Thymus (tissue), 11 donors: ENCODE results near the gene GRM5. TPM values are rescaled to one million over a fixed set of nuclear protein-coding genes. Genes with fewer than 3 reads are reported as not detected.
A peak's percentile ranks its signal among the peaks of the same experiment; 100 is the strongest.

Experiments used
- DNase-seq, 9 donors: peaks; one replicate each; pipeline ENCODE4 v3.0.0-alpha.2; 2013; ENCODE audit warnings: low spot score in 9 of 9, low read depth in 6 of 9, missing footprints in 1 of 9
- H3K27ac ChIP-seq, 2 donors: one replicate each; pipeline ENCODE4 v1.5.1; 2013; ENCODE audit warnings: control low read depth in 1 of 2, low read depth in 1 of 2, low read length in 1 of 2, mild to moderate bottlenecking in 1 of 2, moderate library complexity in 1 of 2
- H3K27me3 ChIP-seq, 2 donors: one replicate each; pipeline ENCODE4 v1.5.1; 2013; ENCODE audit warnings: low read length in 1 of 2; ENCODE audit not compliant: control insufficient read depth in 2 of 2, insufficient read depth in 1 of 2
- H3K36me3 ChIP-seq, 2 donors: one replicate each; pipeline ENCODE4 v1.5.1; 2013; ENCODE audit warnings: low read length in 1 of 2, mild to moderate bottlenecking in 1 of 2, moderate library complexity in 1 of 2; ENCODE audit not compliant: control insufficient read depth in 2 of 2, insufficient read depth in 2 of 2
- H3K4me1 ChIP-seq, 2 donors: one replicate each; pipeline ENCODE4 v1.5.1; 2013; ENCODE audit warnings: low read length in 2 of 2; ENCODE audit not compliant: control insufficient read depth in 2 of 2, insufficient read depth in 2 of 2
- H3K4me3 ChIP-seq, 2 donors: one replicate each; pipeline ENCODE4 v1.5.1; 2013; ENCODE audit warnings: low read length in 2 of 2, control low read depth in 1 of 2, mild to moderate bottlenecking in 1 of 2
- H3K9me3 ChIP-seq, 2 donors: one replicate each; pipeline ENCODE4 v1.5.1; 2013; ENCODE audit warnings: low read length in 1 of 2, mild to moderate bottlenecking in 1 of 2; ENCODE audit not compliant: control insufficient read depth in 2 of 2, insufficient read depth in 1 of 2
- WGBS: extraction: QIAGEN DNeasy Blood & Tissue Kit; methylation state at CpG from one replicate; pipeline ENCODE4 v1.1.7; 2013; 5-methylcytosine and 5-hydroxymethylcytosine counted together
- polyA plus RNA-seq: library from polyadenylated mRNA; stranded (reverse); fragments of 200-250 nt; gene quantifications from one replicate; pipeline ENCODE4 v1.2.3, GENCODE V29; 2013
- total RNA-seq: library from RNA; stranded (reverse); fragments of 120-200 nt; gene quantifications from one replicate; pipeline ENCODE4 v1.2.4, GENCODE V29; 2013
- donor health status: healthy.

Gene GRM5
- total and polyA plus RNA-seq, 2 donors, result 0.05 TPM

GRCh38 chr11:88709567-88709966 is 356.2 kb downstream of the GRM5 start:
- Histone ChIP-seq H3K4me3 (no peak overlapping the region), H3K27me3 (no peaks in the 10 kb centered on the region), H3K9me3 (no peaks in the 10 kb centered on the region), H3K36me3 (no peaks in the 10 kb centered on the region), H3K27ac (no peak overlapping the region), H3K4me1 (no peaks in the 10 kb centered on the region)
- WGBS, result 70% methylated on average over 1 of the region's 1 CpG
- DNase-seq, result no peak

- H3K27ac ChIP-seq, result no peak overlapping the region
- WGBS, result 89% methylated on average over 1 of the region's 1 CpG
- no peaks in the 10 kb centered on the region for H3K4me1 ChIP-seq
- no peaks in the 10 kb centered on the region for H3K9me3 ChIP-seq
- DNase-seq, result peak in 1 of 9 donors; percentile 8
- no peaks in the 10 kb centered on the region for H3K36me3 ChIP-seq
- H3K4me3 ChIP-seq, result no peak overlapping the region
- H3K27me3 ChIP-seq, result no peaks in the 10 kb centered on the region
Observed at GRCh38 chr11:88704485-88704884, 361.3 kb downstream of the GRM5 start.

GRCh38 chr11:88701816-88702215 is 364.0 kb downstream of the GRM5 start:
- H3K4me1 ChIP-seq, result no peaks in the 10 kb centered on the region
- WGBS, result over 99% methylated on average over 2 of the region's 2 CpGs
- no peaks in the 10 kb centered on the region for H3K27me3 ChIP-seq
- H3K27ac ChIP-seq, result no peak overlapping the region
- no peaks in the 10 kb centered on the region for H3K36me3 ChIP-seq
- no peak for DNase-seq
- H3K4me3 ChIP-seq, result no peak overlapping the region
- no peaks in the 10 kb centered on the region for H3K9me3 ChIP-seq

- WGBS, result 94% methylated on average over 3 of the region's 3 CpGs
- Histone ChIP-seq H3K4me1 (no peaks in the 10 kb centered on the region), H3K27ac (no peak overlapping the region)
Observed at GRCh38 chr11:88697139-88697538, 368.6 kb downstream of the GRM5 start.

GRCh38 chr11:88695689-88696414 is 369.9 kb downstream of the GRM5 start:
- WGBS, result 77% methylated on average over 11 of the region's 11 CpGs

More at GRCh38 chr11:88697139-88697538, 368.6 kb downstream of the GRM5 start:
- Histone ChIP-seq H3K4me3 (no peak overlapping the region), H3K27me3 (no peaks in the 10 kb centered on the region), H3K36me3 (no peaks in the 10 kb centered on the region), H3K9me3 (no peaks in the 10 kb centered on the region)
- DNase-seq, result no peak

GRCh38 chr11:88692306-88693086 is 373.3 kb downstream of the GRM5 start:
- no peaks in the 10 kb centered on the region for H3K27me3 ChIP-seq
- no peak for DNase-seq
- H3K27ac ChIP-seq, result no peak overlapping the region
- no peaks in the 10 kb centered on the region for H3K9me3 ChIP-seq
- 72% methylated on average over 4 of the region's 4 CpGs for WGBS
- no peak overlapping the region for H3K4me3 ChIP-seq
- H3K36me3 ChIP-seq, result no peaks in the 10 kb centered on the region
- H3K4me1 ChIP-seq, result no peaks in the 10 kb centered on the region

More at GRCh38 chr11:88695689-88696414, 369.9 kb downstream of the GRM5 start:
- DNase-seq, result no peak
- Histone ChIP-seq H3K36me3 (no peaks in the 10 kb centered on the region), H3K4me1 (no peaks in the 10 kb centered on the region), H3K27me3 (no peaks in the 10 kb centered on the region), H3K9me3 (no peaks in the 10 kb centered on the region), H3K27ac (no peak overlapping the region), H3K4me3 (no peak overlapping the region)

- Histone ChIP-seq H3K27ac (no peak overlapping the region), H3K4me1 (no peaks in the 10 kb centered on the region), H3K4me3 (no peak overlapping the region), H3K9me3 (no peaks in the 10 kb centered on the region), H3K36me3 (no peaks in the 10 kb centered on the region), H3K27me3 (no peaks in the 10 kb centered on the region)
- WGBS, result 83% methylated on average over 6 of the region's 6 CpGs
- peak in 4 of 9 donors; percentile 2 to 39 (median 14) for DNase-seq
Observed at GRCh38 chr11:88689548-88690240, 376.1 kb downstream of the GRM5 start.

GRCh38 chr11:88683024-88683423 is 382.8 kb downstream of the GRM5 start:
- DNase-seq, result no peak
- Histone ChIP-seq H3K36me3 (no peaks in the 10 kb centered on the region), H3K4me1 (no peaks in the 10 kb centered on the region), H3K9me3 (no peaks in the 10 kb centered on the region), H3K27ac (no peak overlapping the region), H3K4me3 (no peak overlapping the region), H3K27me3 (no peaks in the 10 kb centered on the region)
- WGBS, result 34% methylated on average over 1 of the region's 1 CpG

- Histone ChIP-seq H3K36me3 (no peaks in the 10 kb centered on the region), H3K9me3 (no peaks in the 10 kb centered on the region), H3K27me3 (no peaks in the 10 kb centered on the region), H3K4me1 (no peaks in the 10 kb centered on the region), H3K27ac (no peak overlapping the region), H3K4me3 (no peak overlapping the region)
- DNase-seq, result no peak
- WGBS, result 89% methylated on average over 1 of the region's 1 CpG
Observed at GRCh38 chr11:88680806-88681205, 385.0 kb downstream of the GRM5 start.
